Fibroblast of the conjunctiva (primary cell): ENCODE results near the gene TSSK3.

Source experiments
- DNase-seq: peaks from one replicate; pipeline ENCODE4 v3.0.0-alpha.2; 2010; ENCODE audit warnings: low read depth

Gene TSSK3

GRCh38 chr1:32362474-32363313, at the start of gene TSSK3, which contains the start of gene FAM229A:
Gene TSSK3, plus strand, starts transcription at chr1:32362539. Its CDS starts 163 bp downstream, at chr1:32362702.
Gene FAM229A, minus strand, starts transcription at chr1:32362485. Its CDS starts 394 bp downstream, at chr1:32362091.
- no peak for DNase-seq

- DNase-seq = no peak
Measured at GRCh38 chr1:32316903-32317277, 45.4 kb upstream of the TSSK3 start.

- no peak for DNase-seq
Measured at GRCh38 chr1:32318127-32318869, 44.0 kb upstream of the TSSK3 start.

GRCh38 chr1:32321712-32322291, 40.5 kb upstream of the TSSK3 start:
- DNase-seq = no peak

- no peak for DNase-seq
Measured at GRCh38 chr1:32327204-32327603, 35.1 kb upstream of the TSSK3 start.

- DNase-seq = no peak
Measured at GRCh38 chr1:32329931-32330466, 32.3 kb upstream of the TSSK3 start.

- no peak for DNase-seq
Measured at GRCh38 chr1:32330558-32331151, 31.7 kb upstream of the TSSK3 start.

GRCh38 chr1:32331549-32331948, 30.8 kb upstream of the TSSK3 start:
- no peak for DNase-seq

GRCh38 chr1:32332290-32333079, 29.9 kb upstream of the TSSK3 start:
- DNase-seq = no peak

- DNase-seq = no peak
Measured at GRCh38 chr1:32333251-32333963, 28.9 kb upstream of the TSSK3 start.

GRCh38 chr1:32334274-32334861, 28.0 kb upstream of the TSSK3 start:
- DNase-seq = no peak

GRCh38 chr1:32334864-32335534, 27.3 kb upstream of the TSSK3 start:
- DNase-seq = no peak

- DNase-seq = no peak
Measured at GRCh38 chr1:32335535-32335789, 26.9 kb upstream of the TSSK3 start.

GRCh38 chr1:32335790-32336590, 26.3 kb upstream of the TSSK3 start, which contains the start of gene MARCKSL1:
Gene MARCKSL1, minus strand, starts transcription at chr1:32336233. Its CDS starts 200 bp downstream, at chr1:32336033.
- DNase-seq = peak; percentile 14

- no peak for DNase-seq
Measured at GRCh38 chr1:32336591-32336932, 25.8 kb upstream of the TSSK3 start.

- DNase-seq = no peak
Measured at GRCh38 chr1:32336963-32337675, 25.2 kb upstream of the TSSK3 start.

- DNase-seq = no peak
Measured at GRCh38 chr1:32337855-32338636, 24.3 kb upstream of the TSSK3 start.
